ENCODE data around the gene GNG2. TPM values are rescaled to one million over a fixed set of nuclear protein-coding genes. Genes with fewer than 3 reads are reported as not detected.
"Not testable (repeated sequence)": the region's sequence is repeated elsewhere in the genome, so short reads cannot be mapped to it uniquely, and the experiment has no call there.

GNG2 gene
- total RNA-seq, 2 donors from 2014 or later, result 47.9 to 51.6 TPM

DNA sequence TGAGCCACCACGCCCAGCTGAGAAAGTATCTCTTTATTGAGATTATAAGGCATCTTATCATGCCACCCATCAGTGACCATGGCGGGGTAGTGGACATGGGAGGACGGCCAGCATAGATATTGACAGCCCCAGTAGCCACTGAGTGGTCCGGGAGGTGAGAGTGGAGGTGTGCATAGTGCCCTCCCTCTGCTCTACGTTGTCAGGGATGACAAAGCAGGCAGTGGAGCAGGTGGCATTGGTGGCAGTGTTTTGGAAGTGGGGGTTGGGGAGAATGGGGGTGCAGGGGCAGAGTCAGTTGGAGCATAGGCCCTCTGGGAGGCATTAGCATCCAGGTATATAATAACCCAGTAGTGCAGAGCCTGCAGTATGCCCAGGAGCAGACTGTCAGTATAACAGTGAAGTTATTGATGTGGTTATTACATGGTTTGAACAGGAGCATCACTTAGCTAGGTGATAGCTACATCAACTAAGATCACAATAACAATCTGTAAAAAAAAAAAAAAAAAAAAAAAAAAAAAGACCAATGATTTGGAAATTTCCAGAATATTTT lies 41.1 kb downstream of the GNG2 start:
- H3K27ac Mint-ChIP-seq, result no peak overlapping the region
- 91 to 100% methylated on average over 1 to 5 of the region's 5 CpGs for WGBS, 2 experiments (ENCODE audit: insufficient coverage in 1 of 2, insufficient read length in 1 of 2)
- H3K27ac ChIP-seq (ENCODE audit: low read depth, low read length), result no peak overlapping the region
- no peaks in the 10 kb centered on the region for H3K4me1 Mint-ChIP-seq
- H3K9ac ChIP-seq (ENCODE audit: extremely low read depth, low read length, poor library complexity, severe bottlenecking), result no peak overlapping the region
- no peaks in the 10 kb centered on the region for H3K4me1 ChIP-seq (ENCODE audit: control insufficient read depth, insufficient read depth, low read length)
- peaks cover 9% of the 10 kb centered on the region for H3K9me3 Mint-ChIP-seq
- no peak overlapping the region for H3K4me3 ChIP-seq (ENCODE audit: low read length)
- H3K27me3 Mint-ChIP-seq (ENCODE audit: insufficient read depth), result no peaks in the 10 kb centered on the region
- peaks cover 13% of the 10 kb centered on the region for H3K36me3 ChIP-seq (ENCODE audit: control insufficient read depth, insufficient read depth, low read length)
- DNase-seq, result no peak
- H3K9me3 ChIP-seq (ENCODE audit: control insufficient read depth, low read length), result no peaks in the 10 kb centered on the region
- no peaks in the 10 kb centered on the region for H3K27me3 ChIP-seq (ENCODE audit: control insufficient read depth, insufficient read depth, low read length, poor library complexity, severe bottlenecking)
- TF ChIP-seq CTCF (conservative IDR thresholded peaks at IDR 0.05), result no peak
- peaks cover 22% of the 10 kb centered on the region for H3K36me3 Mint-ChIP-seq (ENCODE audit: low read depth)
- H3K4me3 Mint-ChIP-seq, result no peak overlapping the region

GRCh38 chr14:51905656-51906121 lies 45.3 kb downstream of the GNG2 start:
- H3K36me3 ChIP-seq (ENCODE audit: control insufficient read depth, insufficient read depth, low read length), result peaks cover 13% of the 10 kb centered on the region
- not testable (repeated sequence) for H3K4me3 Mint-ChIP-seq; H3K27me3 ChIP-seq (ENCODE audit: control insufficient read depth, insufficient read depth, low read length, poor library complexity, severe bottlenecking); H3K4me1 ChIP-seq (ENCODE audit: control insufficient read depth, insufficient read depth, low read length); DNase-seq; H3K9me3 Mint-ChIP-seq; H3K4me3 ChIP-seq (ENCODE audit: low read length); H3K4me1 Mint-ChIP-seq; H3K27ac ChIP-seq (ENCODE audit: low read depth, low read length); H3K27me3 Mint-ChIP-seq (ENCODE audit: insufficient read depth); H3K9me3 ChIP-seq (ENCODE audit: control insufficient read depth, low read length); H3K27ac Mint-ChIP-seq; H3K9ac ChIP-seq (ENCODE audit: extremely low read depth, low read length, poor library complexity, severe bottlenecking)
- peaks cover 22% of the 10 kb centered on the region for H3K36me3 Mint-ChIP-seq (ENCODE audit: low read depth)
- 93 to 96% methylated on average over 4 to 6 of the region's 6 CpGs for WGBS, 2 experiments (ENCODE audit: insufficient coverage in 1 of 2, insufficient read length in 1 of 2)

DNA sequence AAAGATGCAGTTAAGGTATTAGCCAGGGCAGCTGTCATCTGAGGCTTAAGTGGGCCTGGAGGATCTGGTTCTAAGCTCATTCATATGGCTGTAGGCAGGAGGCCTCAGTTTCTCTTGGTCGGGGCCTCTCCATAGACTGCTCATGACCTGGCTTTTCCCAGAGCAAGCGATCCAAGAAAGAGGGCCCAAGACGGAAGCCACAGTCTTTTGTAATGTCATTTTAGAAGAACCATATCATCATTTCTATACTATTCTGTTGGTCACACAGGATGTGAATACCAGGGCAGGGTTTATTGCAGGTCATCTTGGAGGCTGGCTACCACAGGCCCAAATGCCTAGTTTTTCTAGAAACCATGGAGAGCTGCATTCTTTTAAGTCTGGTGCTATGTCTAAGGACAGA lies 47.7 kb downstream of the GNG2 start:
- TF ChIP-seq CTCF (conservative IDR thresholded peaks at IDR 0.05), result no peak
- no peaks in the 10 kb centered on the region for H3K4me1 ChIP-seq (ENCODE audit: control insufficient read depth, insufficient read depth, low read length)
- 91% methylated on average over 3 of the region's 3 CpGs; no CpG with 5 or more reads in 1 of the 2 experiments for WGBS, 2 experiments (ENCODE audit: insufficient coverage in 1 of 2, insufficient read length in 1 of 2)
- H3K27ac Mint-ChIP-seq, result no peak overlapping the region
- H3K9me3 ChIP-seq (ENCODE audit: control insufficient read depth, low read length), result no peaks in the 10 kb centered on the region
- no peak overlapping the region for H3K4me3 ChIP-seq (ENCODE audit: low read length)
- no peaks in the 10 kb centered on the region for H3K27me3 ChIP-seq (ENCODE audit: control insufficient read depth, insufficient read depth, low read length, poor library complexity, severe bottlenecking)
- H3K4me1 Mint-ChIP-seq, result no peaks in the 10 kb centered on the region
- peaks cover 9% of the 10 kb centered on the region for H3K9me3 Mint-ChIP-seq
- H3K27ac ChIP-seq (ENCODE audit: low read depth, low read length), result no peak overlapping the region
- peaks cover 22% of the 10 kb centered on the region for H3K36me3 Mint-ChIP-seq (ENCODE audit: low read depth)
- no peak overlapping the region for H3K9ac ChIP-seq (ENCODE audit: extremely low read depth, low read length, poor library complexity, severe bottlenecking)
- no peak overlapping the region for H3K4me3 Mint-ChIP-seq
- DNase-seq, result no peak
- peaks cover 2% of the 10 kb centered on the region for H3K27me3 Mint-ChIP-seq (ENCODE audit: insufficient read depth)
- peaks cover 13% of the 10 kb centered on the region for H3K36me3 ChIP-seq (ENCODE audit: control insufficient read depth, insufficient read depth, low read length)
